ENCODE results near the gene BRWD1. TPM values are rescaled to one million over a fixed set of nuclear protein-coding genes. Genes with fewer than 3 reads are reported as not detected.

The BRWD1 gene
- total RNA-seq, 4 donors from 2014 or later: 64.8 to 99.9 (median 86.9) TPM

DNA sequence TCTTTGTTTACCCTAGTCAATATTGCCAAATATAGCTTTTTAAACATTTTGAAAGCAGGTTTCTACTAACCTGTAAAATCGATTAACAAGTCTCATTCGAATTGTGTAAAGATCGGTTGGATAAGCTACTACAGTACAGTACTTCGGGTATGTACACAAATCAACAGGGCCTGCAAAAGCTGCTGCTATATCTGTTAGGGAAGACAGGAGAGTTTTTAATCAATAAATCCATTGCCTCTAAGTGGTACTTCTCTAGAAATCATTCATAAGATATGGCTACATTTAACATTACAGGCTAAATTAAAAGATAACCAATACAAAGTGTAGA lies 95.4 kb downstream of the BRWD1 start:
- DNase-seq: no peak
- Histone ChIP-seq H3K9me3 (no peaks in the 10 kb centered on the region), H3K36me3 (peaks cover 0 to 64% (median 0%) of the 10 kb centered on the region in 3 donors), H3K27ac (no peak overlapping the region), H3K4me3 (no peak overlapping the region), H3K27me3 (no peaks in the 10 kb centered on the region), H3K4me1 (no peaks in the 10 kb centered on the region)
- TF ChIP-seq, protein P1, sequence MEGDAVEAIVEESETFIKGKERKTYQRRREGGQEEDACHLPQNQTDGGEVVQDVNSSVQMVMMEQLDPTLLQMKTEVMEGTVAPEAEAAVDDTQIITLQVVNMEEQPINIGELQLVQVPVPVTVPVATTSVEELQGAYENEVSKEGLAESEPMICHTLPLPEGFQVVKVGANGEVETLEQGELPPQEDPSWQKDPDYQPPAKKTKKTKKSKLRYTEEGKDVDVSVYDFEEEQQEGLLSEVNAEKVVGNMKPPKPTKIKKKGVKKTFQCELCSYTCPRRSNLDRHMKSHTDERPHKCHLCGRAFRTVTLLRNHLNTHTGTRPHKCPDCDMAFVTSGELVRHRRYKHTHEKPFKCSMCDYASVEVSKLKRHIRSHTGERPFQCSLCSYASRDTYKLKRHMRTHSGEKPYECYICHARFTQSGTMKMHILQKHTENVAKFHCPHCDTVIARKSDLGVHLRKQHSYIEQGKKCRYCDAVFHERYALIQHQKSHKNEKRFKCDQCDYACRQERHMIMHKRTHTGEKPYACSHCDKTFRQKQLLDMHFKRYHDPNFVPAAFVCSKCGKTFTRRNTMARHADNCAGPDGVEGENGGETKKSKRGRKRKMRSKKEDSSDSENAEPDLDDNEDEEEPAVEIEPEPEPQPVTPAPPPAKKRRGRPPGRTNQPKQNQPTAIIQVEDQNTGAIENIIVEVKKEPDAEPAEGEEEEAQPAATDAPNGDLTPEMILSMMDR (IDR thresholded peaks at IDR 0.05): no peak
- no peak for TF ChIP-seq POLR2A (IDR thresholded peaks at IDR 0.05)

DNA sequence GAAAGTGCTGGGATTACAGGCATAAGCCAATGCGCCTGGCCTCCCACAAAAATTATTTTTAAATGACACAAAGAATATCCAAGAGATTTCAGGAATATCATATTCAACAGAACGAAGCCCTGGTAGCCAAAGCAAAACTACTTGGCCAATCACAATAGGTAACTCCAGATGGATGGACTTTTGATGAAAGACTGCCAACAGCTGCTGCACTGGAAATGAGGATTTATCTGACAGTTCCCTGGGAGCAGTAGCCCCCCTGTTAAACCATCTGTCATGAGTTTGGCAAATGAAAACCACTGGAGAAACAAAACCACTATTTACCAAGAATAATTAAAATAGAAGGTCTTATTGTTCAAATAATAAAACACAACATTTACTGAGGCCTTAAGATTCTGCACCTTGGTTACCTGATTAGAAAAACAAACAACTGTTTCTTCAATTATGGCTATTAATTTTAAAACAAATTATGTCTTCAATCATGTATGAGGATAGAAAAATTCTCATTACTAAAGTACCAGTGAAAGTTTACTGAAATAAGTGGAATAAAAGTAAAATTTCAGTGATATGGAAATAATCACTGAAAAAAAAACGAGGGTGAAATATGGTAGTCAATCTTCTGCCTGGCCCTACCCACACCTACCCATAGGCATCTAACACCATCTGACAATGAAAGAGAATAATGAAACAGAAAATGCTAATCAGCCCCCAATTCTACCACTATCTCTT lies 95.9 kb downstream of the BRWD1 start:
- Histone ChIP-seq H3K4me3 (no peak overlapping the region), H3K36me3 (peaks cover 0 to 65% (median 0%) of the 10 kb centered on the region in 3 donors), H3K9me3 (no peaks in the 10 kb centered on the region), H3K27ac (no peak overlapping the region), H3K4me1 (no peaks in the 10 kb centered on the region), H3K27me3 (no peaks in the 10 kb centered on the region)
- no peak for TF ChIP-seq POLR2A (IDR thresholded peaks at IDR 0.05)
- TF ChIP-seq, protein P1 (IDR thresholded peaks at IDR 0.05): no peak
- no peak for DNase-seq

DNA sequence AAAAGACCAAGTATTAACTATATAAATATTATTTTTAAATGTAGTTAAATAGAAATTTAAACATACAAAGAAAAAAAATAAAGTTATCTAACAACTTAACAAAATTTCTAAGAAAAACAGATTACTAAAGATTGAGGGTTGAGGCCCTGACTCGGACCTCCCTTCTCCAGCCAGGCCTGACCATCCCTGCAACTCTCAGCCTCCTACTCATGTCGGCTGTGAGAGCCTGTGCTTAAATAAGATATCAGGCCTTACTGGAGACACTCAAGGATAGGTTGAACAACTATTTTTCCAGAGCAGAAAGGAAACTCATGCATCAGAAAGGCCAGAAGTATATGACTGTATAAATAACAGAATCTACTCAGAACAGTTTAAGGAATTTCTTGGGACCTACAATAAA lies 97.1 kb downstream of the BRWD1 start:
- H3K27ac ChIP-seq: no peak overlapping the region
- H3K27me3 ChIP-seq: no peaks in the 10 kb centered on the region
- H3K4me3 ChIP-seq: no peak overlapping the region
- no peaks in the 10 kb centered on the region for H3K4me1 ChIP-seq
- no peaks in the 10 kb centered on the region for H3K9me3 ChIP-seq
- TF ChIP-seq, protein P1 (IDR thresholded peaks at IDR 0.05): no peak
- no peak for TF ChIP-seq POLR2A (IDR thresholded peaks at IDR 0.05)
- peaks cover 0 to 59% (median 0%) of the 10 kb centered on the region in 3 donors for H3K36me3 ChIP-seq
- no peak for DNase-seq

DNA sequence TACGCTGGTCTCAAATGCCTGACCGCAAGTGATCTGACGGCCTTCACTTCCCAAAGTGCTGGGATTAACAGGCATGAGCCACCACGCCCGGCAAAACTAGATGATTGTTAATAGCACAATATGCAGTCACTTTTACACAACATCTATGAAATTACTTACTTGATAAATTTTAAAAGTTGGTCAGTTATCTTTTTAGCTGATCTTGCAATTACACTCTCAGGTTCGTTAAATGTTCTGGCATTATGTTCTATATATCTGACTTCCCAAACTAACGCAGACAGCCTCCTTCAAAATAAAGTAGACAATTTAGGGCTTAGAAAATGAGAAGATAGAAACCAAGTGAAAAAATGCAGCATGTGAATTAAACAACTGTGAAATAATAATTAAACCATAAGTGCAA lies 98.4 kb downstream of the BRWD1 start:
- Histone ChIP-seq H3K4me3 (no peak overlapping the region), H3K27me3 (no peaks in the 10 kb centered on the region), H3K9me3 (no peaks in the 10 kb centered on the region), H3K36me3 (peaks cover 0 to 61% (median 0%) of the 10 kb centered on the region in 3 donors), H3K27ac (no peak overlapping the region), H3K4me1 (no peaks in the 10 kb centered on the region)
- no peak for DNase-seq
- TF ChIP-seq, protein P1 (IDR thresholded peaks at IDR 0.05): no peak
- TF ChIP-seq POLR2A (IDR thresholded peaks at IDR 0.05): no peak

GRCh38 chr21:39209334-39209688 lies 104.1 kb downstream of the BRWD1 start:
- no peak for TF ChIP-seq POLR2A (IDR thresholded peaks at IDR 0.05)
- TF ChIP-seq, protein P1 (IDR thresholded peaks at IDR 0.05): no peak
- Histone ChIP-seq H3K4me1 (no peaks in the 10 kb centered on the region), H3K4me3 (no peak overlapping the region), H3K27me3 (no peaks in the 10 kb centered on the region), H3K36me3 (peaks cover 0 to 68% (median 0%) of the 10 kb centered on the region in 3 donors), H3K9me3 (no peaks in the 10 kb centered on the region), H3K27ac (no peak overlapping the region)
- no peak for DNase-seq
